GM18951 (cell line): ENCODE data around the gene UNC119B.

Source experiments
- POLR2A ChIP-seq: IDR thresholded peaks from 4 replicates; pipeline ENCODE4 v1.6.1; 2011; ENCODE audit warnings: mild to moderate bottlenecking; ENCODE audit not compliant: insufficient read length, insufficient read depth; ENCODE audit errors: extremely low read depth
- in situ Hi-C: fragments of 300-500 bp; cut with MboI; formaldehyde crosslinking; loops from one replicate; pipeline ENCODE4 v1.12.0; 2022; ENCODE audit warnings: low sequenced_read_pairs, mixed read lengths, inconsistent platforms; ENCODE audit not compliant: unreplicated experiment

The UNC119B gene

GRCh38 chr12:120748242-120748641 is 38.0 kb downstream of the UNC119B start:
- no peak for TF ChIP-seq POLR2A
- in situ Hi-C loops = no loop called here

GRCh38 chr12:120749256-120749655 is 39.0 kb downstream of the UNC119B start:
- in situ Hi-C loops = no loop called here
- TF ChIP-seq POLR2A = no peak

GRCh38 chr12:120750806-120751205 is 40.5 kb downstream of the UNC119B start:
- in situ Hi-C loops = no loop called here
- no peak for TF ChIP-seq POLR2A

GRCh38 chr12:120751389-120751788 is 41.1 kb downstream of the UNC119B start:
- in situ Hi-C loops = no loop called here
- TF ChIP-seq POLR2A = no peak

- in situ Hi-C loops = no loop called here
- no peak for TF ChIP-seq POLR2A
Measured at GRCh38 chr12:120754792-120755191, 44.5 kb downstream of the UNC119B start.

- in situ Hi-C loops = no loop called here
- no peak for TF ChIP-seq POLR2A
Measured at GRCh38 chr12:120755269-120755668, 45.0 kb downstream of the UNC119B start.

GRCh38 chr12:120757226-120757742 is 47.0 kb downstream of the UNC119B start:
- TF ChIP-seq POLR2A = no peak
- in situ Hi-C loops = no loop called here

- no peak for TF ChIP-seq POLR2A
- in situ Hi-C loops = no loop called here
Measured at GRCh38 chr12:120757949-120758348, 47.7 kb downstream of the UNC119B start.

GRCh38 chr12:120758798-120759590 is 48.7 kb downstream of the UNC119B start:
- no peak for TF ChIP-seq POLR2A
- in situ Hi-C loops = no loop called here

- TF ChIP-seq POLR2A = no peak
- in situ Hi-C loops = no loop called here
Measured at GRCh38 chr12:120759591-120760348, 49.5 kb downstream of the UNC119B start.

GRCh38 chr12:120760349-120761254 is 50.3 kb downstream of the UNC119B start:
- in situ Hi-C loops = no loop called here
- no peak for TF ChIP-seq POLR2A

GRCh38 chr12:120761519-120761934 is 51.3 kb downstream of the UNC119B start:
- in situ Hi-C loops = no loop called here
- no peak for TF ChIP-seq POLR2A

- no peak for TF ChIP-seq POLR2A
- in situ Hi-C loops = no loop called here
Measured at GRCh38 chr12:120762086-120762485, 51.8 kb downstream of the UNC119B start.
